ENCODE results near the gene COL20A1.

- TF ChIP-seq POLR2A (IDR thresholded peaks at IDR 0.05; ENCODE audit: low read length) (no peak), GATA1 (IDR thresholded peaks at IDR 0.05; ENCODE audit: low read depth, low read length) (no peak)
These were observed 23.3 kb upstream of the COL20A1 start for GRCh38 chr20:63269724-63270123.
